B cell (primary cell): Measurements from ENCODE around the gene ATG4B. TPM values are rescaled to one million over a fixed set of nuclear protein-coding genes. Genes with fewer than 3 reads are reported as not detected.

ENCODE experiments used
- ATAC-seq: fragments of 200-7000 bp; cut with Tn5 transposase; one replicate; pipeline ENCODE4 v1.10.0; 2021; ENCODE audit warnings: low read depth, mild to moderate bottlenecking, moderate number of reproducible peaks, moderate library complexity
- CTCF ChIA-PET: fragments of 350-600 bp; sonication (Branson Sonifier 250); formaldehyde crosslinking; loops from one replicate; lab custom pipeline; 2021; ENCODE audit warnings: antibody characterized with exemption, inconsistent platforms; lab: Charles Lee
- POLR2A ChIA-PET: fragments of 350-600 bp; sonication (Branson Sonifier 250); formaldehyde crosslinking; loops from one replicate; lab custom pipeline; 2021; ENCODE audit warnings: antibody characterized with exemption; lab: Charles Lee
- DNase-seq: peaks from one replicate; pipeline ENCODE4 v3.0.0; 2013
- H2AFZ ChIP-seq: 2 replicates; pipeline ENCODE4 v1.6.1; 2012; ENCODE audit warnings: mild to moderate bottlenecking, low read depth, low read length; ENCODE audit not compliant: insufficient read depth, poor library complexity, severe bottlenecking
- H3K27ac ChIP-seq, 2 donors: 1 replicate in 1 of 2; 2 replicates in 1 of 2; pipeline ENCODE4 v1.5.1; 2012 to 2013; ENCODE audit warnings: low read length in 2 of 2, mild to moderate bottlenecking in 2 of 2, moderate library complexity in 1 of 2
- H3K27me3 ChIP-seq, 4 experiments: fragments of 200-600 bp in 1 of 4; sonication (generic) in 1 of 4; replicated peaks in 1 of 4; 1 replicate in 2 of 4; 2 replicates in 2 of 4; pipeline versions ENCODE4 v1.6.1 to v1.7.0; 2013 to 2016; ENCODE audit warnings: low read length in 3 of 4, mild to moderate bottlenecking in 2 of 4, mixed read lengths in 1 of 4, moderate library complexity in 1 of 4; ENCODE audit not compliant: insufficient read depth in 4 of 4, control insufficient read depth in 3 of 4; ENCODE audit errors: control extremely low read depth in 1 of 4
- H3K36me3 ChIP-seq, 2 experiments: replicated peaks in 1 of 2; 1 replicate in 1 of 2; 2 replicates in 1 of 2; pipeline versions ENCODE4 v1.6.1 to v1.7.1; 2013; ENCODE audit warnings: low read length in 1 of 2; ENCODE audit not compliant: insufficient read depth in 2 of 2, control insufficient read depth in 1 of 2; ENCODE audit errors: control extremely low read depth in 1 of 2, extremely low read depth in 1 of 2
- H3K4me1 ChIP-seq, 2 donors: fragments of 200-600 bp in 1 of 2; sonication (generic) in 1 of 2; 1 replicate in 1 of 2; 2 replicates in 1 of 2; pipeline versions ENCODE4 v1.5.1 to v1.6.1; 2013 to 2017; ENCODE audit warnings: low read length in 2 of 2; ENCODE audit not compliant: control insufficient read depth in 2 of 2, insufficient read depth in 2 of 2
- H3K4me2 ChIP-seq: replicated peaks from 2 replicates; pipeline ENCODE3; 2012; ENCODE audit warnings: mild to moderate bottlenecking, low read depth, low read length; ENCODE audit not compliant: poor library complexity, severe bottlenecking
- H3K4me3 ChIP-seq, 5 experiments: fragments of 200-600 bp in 1 of 5; sonication (generic) in 1 of 5; 1 replicate in 3 of 5; 2 replicates in 2 of 5; pipeline versions ENCODE4 v1.5.1 to v1.7.0; 2011 to 2016; ENCODE audit warnings: low read length in 4 of 5, mild to moderate bottlenecking in 4 of 5, low read depth in 2 of 5, control low read depth in 1 of 5, moderate library complexity in 1 of 5; ENCODE audit not compliant: insufficient read depth in 1 of 5; ENCODE audit errors: control extremely low read depth in 1 of 5, extremely low read depth in 1 of 5
- H3K79me2 ChIP-seq: fragments of 200-600 bp; sonication (generic); one replicate; pipeline ENCODE4 v1.6.0; 2016; ENCODE audit warnings: low read length; ENCODE audit not compliant: control insufficient read depth, insufficient read depth
- H3K9ac ChIP-seq: fragments of 200-600 bp; sonication (generic); 2 replicates; pipeline ENCODE4 v1.6.1; 2017; ENCODE audit warnings: mild to moderate bottlenecking, low read length, moderate library complexity
- H3K9me3 ChIP-seq, 3 donors: one replicate each; pipeline versions ENCODE4 v1.6.1 to v1.7.1; 2013; ENCODE audit warnings: low read length in 2 of 3; ENCODE audit not compliant: control insufficient read depth in 2 of 3, insufficient read depth in 1 of 3; ENCODE audit errors: control extremely low read depth in 1 of 3
- H4K20me1 ChIP-seq: 2 replicates; pipeline ENCODE4 v1.6.0; 2012; ENCODE audit warnings: mild to moderate bottlenecking, low read length; ENCODE audit not compliant: insufficient read depth, control insufficient read depth, poor library complexity, severe bottlenecking
- H3K27ac Mint-ChIP-seq: one replicate; pipeline ENCODE4 v1.8.0; 2021; ENCODE audit warnings: mixed read lengths
- H3K27me3 Mint-ChIP-seq: one replicate; pipeline ENCODE4 v1.8.0; 2021; ENCODE audit warnings: mixed read lengths
- H3K4me1 Mint-ChIP-seq: one replicate; pipeline ENCODE4 v1.8.0; 2021; ENCODE audit warnings: mixed read lengths
- H3K4me3 Mint-ChIP-seq: one replicate; pipeline ENCODE4 v1.8.0; 2021; ENCODE audit warnings: mixed read lengths
- H3K9me3 Mint-ChIP-seq: one replicate; pipeline ENCODE4 v1.8.0; 2022; ENCODE audit warnings: mixed read lengths; ENCODE audit not compliant: insufficient read depth
- CTCF ChIP-seq: fragments of 200-600 bp; IDR thresholded peaks from one replicate; pipeline ENCODE4 v1.8.0; 2022; ENCODE audit warnings: antibody characterized with exemption, mild to moderate bottlenecking
- EZH2 ChIP-seq: IDR thresholded peaks from 2 replicates; pipeline ENCODE4 v1.6.1; 2012; ENCODE audit warnings: borderline replicate concordance, low read depth, mild to moderate bottlenecking, moderate library complexity, low read length; ENCODE audit not compliant: insufficient read depth, poor library complexity, severe bottlenecking
- WGBS: methylation state at CpG from one replicate; pipeline ENCODE4 v1.1.5; 2013; ENCODE audit warnings: missing lambda C conversion rate; ENCODE audit not compliant: insufficient coverage; 5-methylcytosine and 5-hydroxymethylcytosine counted together
- intact Hi-C: fragments of 100-400 bp; cut with micrococcal nuclease; formaldehyde crosslinking; loops from one replicate; pipeline ENCODE4 v1.10.0; 2022
- polyA plus RNA-seq: library from polyadenylated mRNA; depleted of rRNA; stranded (reverse); fragments of >200 nt; gene quantifications from 2 replicates; pipeline ENCODE4 v1.2.3, GENCODE V29; 2012
- total RNA-seq, 2 donors: library from RNA; stranded (reverse); fragments of 120-200 nt in 1 of 2; gene quantifications; 1 replicate in 1 of 2; 2 replicates in 1 of 2; pipeline versions ENCODE4 v1.2.3 to v1.2.4, GENCODE V29; 2013 to 2022

Gene ATG4B
- total and polyA plus RNA-seq, 2 donors (not counting 1 experiment from before 2014, with no cell fraction given): 130 TPM

GRCh38 chr2:241657786-241658254, 20.3 kb downstream of the ATG4B start:
- H3K4me1 ChIP-seq: no peaks in the 10 kb centered on the region
- Mint-ChIP-seq H3K27me3 (no peaks in the 10 kb centered on the region), H3K27ac (no peak overlapping the region), H3K4me3 (no peak overlapping the region), H3K9me3 (no peaks in the 10 kb centered on the region), H3K4me1 (no peaks in the 10 kb centered on the region)
- peaks cover 6% of the 10 kb centered on the region for H3K79me2 ChIP-seq
- H3K27ac ChIP-seq: no peak overlapping the region
- peaks cover 0 to 62% of the 10 kb centered on the region in 2 experiments for H3K36me3 ChIP-seq
- intact Hi-C loops: no loop called here
- no peaks in the 10 kb centered on the region for H3K9me3 ChIP-seq
- TF ChIP-seq EZH2 (no peak), CTCF (no peak)
- CTCF ChIA-PET: no interaction called here
- DNase-seq (no peak), ATAC-seq (no peak)
- no peak overlapping the region for H2AFZ ChIP-seq
- no peak overlapping the region for H3K9ac ChIP-seq
- no peak overlapping the region for H3K4me3 ChIP-seq
- H3K4me2 ChIP-seq: no peak overlapping the region
- H3K27me3 ChIP-seq: no peaks in the 10 kb centered on the region
- POLR2A ChIA-PET: interaction anchor here (0.6 kb wide), 1 partner anchor 441 kb away, joined by 5 read pairs; no protein-coding TSS in a partner anchor
- WGBS: 95% methylated on average over 14 of the region's 15 CpGs
- H4K20me1 ChIP-seq: no peaks in the 10 kb centered on the region

DNA sequence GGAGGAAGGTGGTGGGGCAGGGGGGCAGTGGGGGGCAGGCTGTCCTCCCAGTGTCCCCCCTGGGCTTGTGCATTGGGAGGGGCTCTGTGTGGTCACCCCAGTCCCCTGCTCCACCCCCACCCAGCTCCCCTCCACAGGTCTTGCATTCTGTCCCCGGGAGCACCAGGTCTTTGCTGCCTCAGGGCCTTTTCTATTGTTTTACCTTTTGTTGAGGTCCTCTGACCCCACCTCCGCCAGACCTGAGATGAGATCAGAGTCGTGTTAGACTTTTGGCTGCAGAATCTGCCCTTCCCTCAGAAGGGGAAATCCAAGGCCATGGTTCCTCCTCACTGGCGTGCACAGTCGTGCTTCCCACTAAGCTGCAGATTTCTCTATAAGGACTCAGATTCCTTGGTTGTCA, 20.8 kb downstream of the ATG4B start:
- Histone ChIP-seq H3K4me1 (no peaks in the 10 kb centered on the region), H3K36me3 (peaks cover 0 to 57% of the 10 kb centered on the region in 2 experiments), H3K9ac (no peak overlapping the region), H3K27ac (no peak overlapping the region), H4K20me1 (no peaks in the 10 kb centered on the region), H3K9me3 (no peaks in the 10 kb centered on the region), H3K4me2 (no peak overlapping the region), H3K27me3 (no peaks in the 10 kb centered on the region), H2AFZ (no peak overlapping the region), H3K79me2 (peaks cover 2% of the 10 kb centered on the region), H3K4me3 (no peak overlapping the region)
- H3K27me3 Mint-ChIP-seq: no peaks in the 10 kb centered on the region
- ChIA-PET CTCF (interaction anchor here (1.1 to 2.3 kb wide), 3 partner anchors 19 to 807 kb away, joined by 3 to 9 read pairs (median 5); no protein-coding TSS in a partner anchor), POLR2A (interaction anchor here (0.6 kb wide), 1 partner anchor 441 kb away, joined by 5 read pairs; no protein-coding TSS in a partner anchor)
- 92% methylated on average over 5 of the region's 5 CpGs for WGBS
- H3K4me1 Mint-ChIP-seq: no peaks in the 10 kb centered on the region
- intact Hi-C loops: no loop called here
- H3K9me3 Mint-ChIP-seq: no peaks in the 10 kb centered on the region
- H3K27ac Mint-ChIP-seq: no peak overlapping the region
- TF ChIP-seq EZH2 (no peak), CTCF (no peak)
- ATAC-seq (no peak), DNase-seq (no peak)
- H3K4me3 Mint-ChIP-seq: no peak overlapping the region
